GM21423 (cell line): Measurements from ENCODE around the gene CLIC4.
"Not testable (repeated sequence)": the region's sequence is repeated elsewhere in the genome, so short reads cannot be mapped to it uniquely, and the experiment has no call there.

Source experiments
- ATAC-seq: cut with Tn5 transposase; IDR thresholded peaks from one replicate; pipeline ENCODE4 v1.9.1; 2021; ENCODE audit warnings: mild to moderate bottlenecking, moderate library complexity; ENCODE audit not compliant: unreplicated experiment

CLIC4 gene

DNA sequence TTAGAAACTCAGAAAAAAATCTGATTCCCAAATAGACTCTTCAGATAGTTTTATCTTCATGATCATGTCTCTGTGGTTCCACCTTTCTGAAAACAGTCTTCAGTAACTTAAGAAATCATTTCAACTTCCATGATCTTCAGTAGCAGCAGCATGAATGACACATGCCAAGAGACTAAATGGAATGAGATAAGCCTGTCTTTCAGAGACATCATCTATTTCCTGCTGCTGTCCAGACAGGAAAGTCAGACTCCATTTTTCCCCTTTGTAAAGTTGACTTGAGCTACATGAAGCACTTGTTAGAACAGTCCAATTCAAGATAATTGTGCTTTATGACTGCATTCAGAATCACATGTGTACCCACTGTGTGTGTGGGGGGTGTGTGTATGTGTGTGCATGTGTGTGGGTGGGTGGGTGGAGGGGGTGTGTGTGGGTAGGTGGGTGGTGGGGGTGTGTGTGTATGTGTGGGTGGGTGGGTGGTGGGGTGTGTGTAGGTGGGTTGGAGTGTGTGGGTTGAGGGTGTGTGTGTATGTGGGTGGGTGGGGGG is 58.8 kb downstream of the CLIC4 start:
- no peak for ATAC-seq

DNA sequence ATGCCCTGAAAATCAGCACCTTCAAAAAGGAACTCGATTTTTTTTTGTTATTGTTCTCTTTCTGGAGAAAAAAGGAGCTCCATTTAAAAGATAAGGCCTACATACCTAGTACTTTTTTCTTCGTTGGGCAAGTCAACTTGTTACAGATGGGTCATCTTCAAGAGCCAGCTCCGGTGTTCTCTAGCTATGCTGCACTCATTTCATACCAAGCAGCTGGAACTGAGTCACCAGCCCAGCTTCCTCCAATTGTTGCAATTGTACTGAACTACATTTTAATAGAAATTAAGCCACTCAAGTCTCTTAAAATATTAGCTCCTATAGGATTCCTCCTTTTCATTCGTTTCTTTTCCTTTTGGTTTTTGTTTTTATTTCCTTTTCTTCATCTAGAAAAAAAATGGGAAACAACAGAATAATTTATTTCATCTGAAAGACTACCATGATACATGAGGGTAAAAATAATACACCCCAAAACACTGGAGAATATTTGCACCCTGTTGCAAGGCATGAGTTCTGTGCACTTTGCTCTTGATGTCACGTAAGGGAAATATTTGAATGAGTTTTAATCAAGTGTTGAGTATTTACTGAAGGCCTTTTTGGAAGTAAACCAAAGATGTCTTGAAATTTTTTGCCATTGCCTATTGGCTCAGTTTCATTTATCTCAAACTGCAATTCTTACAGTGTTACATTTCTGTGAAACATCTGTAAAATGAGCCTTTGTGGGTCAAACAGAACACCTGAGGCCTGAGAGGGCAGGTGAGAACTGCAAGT is 60.5 kb downstream of the CLIC4 start:
- no peak for ATAC-seq

DNA sequence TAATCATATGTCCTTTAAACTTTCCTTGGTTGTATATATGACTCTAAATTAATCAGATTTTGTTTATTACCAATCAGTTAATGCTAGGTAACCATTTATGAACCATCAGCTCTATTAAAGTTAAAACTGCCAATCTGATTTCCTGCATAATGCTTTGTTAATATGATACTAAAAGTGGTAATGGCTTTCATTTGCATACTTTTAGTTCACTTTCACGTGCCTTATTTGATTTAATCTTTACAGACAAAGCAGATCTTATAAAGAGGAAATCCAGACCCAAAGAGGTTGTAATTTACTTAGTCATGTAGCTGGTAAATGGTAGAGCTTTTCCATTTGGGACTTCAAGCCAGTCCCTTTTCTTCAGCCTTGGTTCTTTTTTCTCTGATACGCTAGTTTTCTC is 61.3 kb downstream of the CLIC4 start:
- no peak for ATAC-seq

- ATAC-seq: not testable (repeated sequence)
Observed at GRCh38 chr1:24811494-24811893, 66.2 kb downstream of the CLIC4 start.

GRCh38 chr1:24820221-24820620 is 75.0 kb downstream of the CLIC4 start:
- ATAC-seq: not testable (repeated sequence)

DNA sequence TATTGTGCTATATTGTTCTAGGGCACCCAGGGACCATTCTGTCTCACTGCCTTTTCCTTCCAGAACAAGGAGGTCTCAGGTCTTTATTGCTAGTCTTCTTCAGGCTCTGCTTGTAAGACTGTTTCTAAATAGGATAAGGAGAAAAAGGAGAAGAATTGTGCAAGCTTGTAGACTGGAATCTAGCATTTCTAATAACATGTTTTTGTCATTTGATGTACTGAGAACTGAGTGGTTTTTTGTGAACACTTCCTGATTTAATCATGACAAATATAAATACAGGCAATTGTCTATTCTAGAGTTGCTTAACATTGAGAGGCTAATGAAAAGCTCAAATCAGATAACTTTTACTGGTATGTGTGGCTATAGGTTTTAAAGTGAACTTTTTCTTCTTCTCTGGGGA is 77.6 kb downstream of the CLIC4 start:
- no peak for ATAC-seq

GRCh38 chr1:24823486-24823885 is 78.2 kb downstream of the CLIC4 start:
- ATAC-seq: not testable (repeated sequence)

DNA sequence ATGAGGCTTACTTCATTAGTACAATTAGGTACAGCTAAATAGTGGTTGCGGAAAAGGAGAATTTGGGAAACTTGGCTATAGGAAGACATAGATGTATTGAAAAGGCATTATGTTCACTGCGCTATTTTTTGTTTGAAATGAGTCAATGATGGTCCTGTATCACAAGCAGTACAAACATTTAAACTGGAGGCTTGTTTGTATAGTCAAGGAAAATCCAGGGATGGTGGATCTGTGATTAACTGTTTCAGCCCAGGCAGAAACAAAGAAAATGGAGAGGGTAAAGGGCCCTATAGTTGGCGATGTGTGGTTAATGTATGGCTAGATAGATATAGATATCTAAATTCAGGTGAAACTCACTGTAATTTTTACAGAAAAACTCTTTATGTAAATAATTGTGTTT is 79.9 kb downstream of the CLIC4 start:
- ATAC-seq: no peak

DNA sequence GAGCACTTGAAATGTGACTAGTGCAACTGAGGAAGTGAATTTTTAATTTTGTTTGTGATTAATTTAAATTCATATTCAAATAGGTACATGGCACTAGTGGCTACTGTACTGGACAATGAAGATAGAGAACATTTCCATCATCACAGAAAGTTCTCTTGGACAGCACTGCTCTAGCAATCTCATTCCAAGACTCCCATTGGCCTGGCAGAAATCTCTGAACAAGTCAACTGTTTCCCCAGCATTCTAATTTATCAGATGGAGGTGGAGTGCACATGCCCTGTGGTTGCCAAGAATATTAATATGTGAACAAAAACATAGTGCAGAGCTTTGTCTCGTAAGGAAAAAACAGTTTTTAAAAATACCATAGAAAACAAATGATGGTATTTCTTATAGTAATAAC is 81.3 kb downstream of the CLIC4 start:
- no peak for ATAC-seq

GRCh38 chr1:24827379-24828135 is 82.3 kb downstream of the CLIC4 start:
- no peak for ATAC-seq

DNA sequence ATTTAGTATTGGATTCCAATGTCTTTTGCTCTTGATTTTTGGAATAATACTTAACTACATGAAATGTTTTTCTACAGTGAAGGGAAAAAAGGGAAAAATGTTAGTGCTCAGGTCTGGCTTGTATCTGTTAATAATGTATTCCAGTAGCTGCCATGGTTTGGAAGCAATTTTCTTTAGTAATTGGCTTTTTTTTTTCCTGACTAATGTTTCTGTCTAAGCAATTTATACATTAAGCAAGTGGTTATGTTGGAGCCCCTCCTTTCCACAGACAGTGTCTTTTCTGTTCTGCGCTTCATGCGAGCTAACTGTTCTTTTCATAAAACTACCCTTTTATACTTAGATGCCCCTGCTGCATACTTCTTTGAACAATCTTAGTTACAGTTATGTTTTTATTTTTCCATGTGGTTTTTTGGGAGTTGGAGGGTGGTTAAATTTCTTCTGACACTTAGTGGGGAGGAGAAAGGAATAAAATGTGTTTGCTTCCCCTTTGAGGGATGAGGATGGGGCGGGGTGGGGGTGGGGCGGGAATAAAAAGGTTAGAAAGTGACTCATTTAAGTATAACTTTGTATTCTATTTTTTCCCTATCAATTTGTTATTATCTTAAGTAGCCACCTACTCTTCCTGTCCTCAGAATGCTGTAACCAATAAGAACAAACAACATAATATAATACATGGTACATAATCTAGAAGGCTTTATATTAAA is 83.1 kb downstream of the CLIC4 start:
- no peak for ATAC-seq

GRCh38 chr1:24828887-24829192 is 83.6 kb downstream of the CLIC4 start:
- ATAC-seq: no peak

GRCh38 chr1:24830680-24831272 is 85.5 kb downstream of the CLIC4 start:
- ATAC-seq: no peak

DNA sequence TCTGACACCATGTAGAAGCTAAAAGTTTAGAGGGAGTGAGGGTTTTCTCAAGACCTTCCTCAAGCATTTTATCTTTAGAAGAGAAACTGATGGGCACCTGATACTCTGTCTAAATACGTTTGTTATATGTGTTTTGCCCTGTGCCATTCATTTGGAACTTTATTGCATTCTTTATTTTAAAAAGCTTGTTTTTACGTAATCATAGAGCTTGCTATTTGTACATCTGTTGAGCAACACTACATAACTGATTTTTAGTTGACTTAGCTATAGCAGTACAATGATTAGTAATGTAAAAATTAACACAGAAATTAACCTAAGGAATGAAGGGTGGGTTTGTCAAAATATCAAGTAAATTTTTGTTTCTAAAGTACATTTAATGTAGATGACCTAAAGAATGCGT is 96.3 kb downstream of the CLIC4 start:
- no peak for ATAC-seq

DNA sequence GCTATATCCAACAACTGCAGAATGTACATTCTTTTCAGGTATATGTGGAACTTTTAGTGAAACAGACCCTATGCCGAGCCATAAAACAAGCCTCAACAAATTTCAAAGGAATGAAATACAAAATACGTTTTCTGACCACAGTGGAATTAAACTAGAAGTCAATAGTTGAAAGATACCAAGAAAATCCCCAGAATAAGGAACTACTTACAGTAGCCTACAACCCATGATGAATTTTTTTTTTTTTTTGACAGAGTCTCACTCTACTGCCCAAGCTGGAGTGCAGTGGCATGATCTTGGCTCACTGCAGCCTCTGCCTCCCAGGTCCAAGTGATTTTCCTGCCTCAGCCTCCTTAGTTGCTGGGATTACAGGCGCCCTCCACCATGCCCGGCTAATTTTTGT is 101.4 kb downstream of the CLIC4 start:
- ATAC-seq: no peak

- ATAC-seq: peak; percentile 86
Observed at GRCh38 chr1:24847995-24848881, 103.0 kb downstream of the CLIC4 start.

DNA sequence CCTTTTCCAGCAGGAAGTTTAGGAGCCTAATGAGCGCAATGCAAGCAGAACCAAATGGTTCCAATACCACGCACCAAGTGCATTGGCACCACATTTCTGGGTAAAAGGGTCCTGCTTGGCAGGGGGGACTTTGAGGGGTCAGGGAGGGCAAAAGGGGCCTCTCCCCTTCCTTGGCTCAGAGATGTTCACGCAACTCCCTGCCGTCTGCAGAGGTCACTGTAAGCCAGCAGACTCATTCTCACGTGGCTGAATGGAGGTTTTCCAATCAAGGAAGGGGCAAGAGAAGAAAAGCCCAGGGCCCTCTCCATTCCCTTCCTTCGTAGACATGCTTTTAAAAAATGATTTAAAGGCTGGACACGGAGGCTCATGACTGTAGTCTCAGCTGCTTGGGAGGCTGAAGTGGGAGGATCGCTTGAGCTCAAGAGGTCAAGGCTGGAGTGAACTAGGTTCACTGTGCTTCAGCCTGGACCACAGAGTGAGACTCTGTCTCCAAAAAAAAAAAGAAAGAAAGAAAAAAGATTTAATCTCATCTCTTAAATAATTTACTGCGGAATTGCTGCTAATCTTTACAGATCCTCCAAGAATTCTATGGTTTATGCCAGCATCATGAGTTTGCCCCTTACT is 104.5 kb downstream of the CLIC4 start:
- ATAC-seq: no peak

- no peak for ATAC-seq
Observed at GRCh38 chr1:24850328-24850920, 105.2 kb downstream of the CLIC4 start.

- ATAC-seq: no peak
Observed at GRCh38 chr1:24853649-24854048, 108.4 kb downstream of the CLIC4 start.
